Hematopoietic multipotent progenitor cell treated with erythropoietin and hydrocortisone succinate and interleukin-3 and kit ligand, for 8 days (in vitro differentiated cells): Measurements from ENCODE around the gene C1QTNF5.
A peak's percentile ranks its signal among the peaks of the same experiment; 100 is the strongest.

ENCODE experiments used
- DNase-seq: peaks from one replicate; pipeline ENCODE4 v3.0.0-alpha.2; 2015

Gene C1QTNF5

GRCh38 chr11:119316016-119316728, 24.5 kb downstream of the C1QTNF5 start:
- no peak for DNase-seq

- no peak for DNase-seq
Measured at GRCh38 chr11:119315131-119316015, 25.3 kb downstream of the C1QTNF5 start.

DNA sequence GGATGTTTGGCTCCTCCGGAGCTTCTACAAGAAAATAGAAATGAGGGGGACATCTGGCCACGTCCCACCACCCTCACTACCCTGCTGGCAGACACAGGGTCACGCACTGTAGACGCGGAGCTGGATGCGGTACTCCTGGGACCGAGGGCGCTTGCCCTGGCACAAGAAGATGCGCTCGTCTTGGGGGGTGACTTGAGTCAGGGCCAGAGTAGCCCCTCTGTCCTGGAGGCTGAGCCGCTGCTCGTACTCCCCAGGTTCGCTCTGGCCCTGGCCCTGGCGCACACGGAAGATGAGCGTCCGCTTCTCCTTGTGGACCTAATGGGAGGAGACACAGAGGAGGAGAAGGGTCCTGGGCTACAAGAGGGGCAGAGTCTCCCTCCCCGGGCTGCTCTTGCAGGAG, 26.0 kb downstream of the C1QTNF5 start:
- DNase-seq = no peak

DNA sequence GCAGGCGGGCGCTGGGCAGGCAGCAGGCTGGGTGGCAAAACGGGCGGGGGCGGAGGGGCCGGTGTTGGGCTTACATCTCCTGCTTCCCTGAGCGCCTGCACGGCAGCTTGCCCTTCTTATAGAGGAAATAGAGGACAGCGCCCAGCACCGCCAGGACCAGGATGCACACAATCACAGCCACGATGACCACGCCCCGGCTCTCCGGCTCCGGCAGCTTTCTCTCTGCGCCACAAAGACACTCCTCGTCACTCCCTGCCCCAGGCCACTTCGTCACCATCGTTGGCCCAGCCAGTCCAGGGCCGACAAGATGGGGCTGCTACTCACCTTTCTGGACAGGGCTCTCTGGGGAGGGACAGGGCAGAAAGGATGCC, 30.0 kb downstream of the C1QTNF5 start:
- no peak for DNase-seq

DNA sequence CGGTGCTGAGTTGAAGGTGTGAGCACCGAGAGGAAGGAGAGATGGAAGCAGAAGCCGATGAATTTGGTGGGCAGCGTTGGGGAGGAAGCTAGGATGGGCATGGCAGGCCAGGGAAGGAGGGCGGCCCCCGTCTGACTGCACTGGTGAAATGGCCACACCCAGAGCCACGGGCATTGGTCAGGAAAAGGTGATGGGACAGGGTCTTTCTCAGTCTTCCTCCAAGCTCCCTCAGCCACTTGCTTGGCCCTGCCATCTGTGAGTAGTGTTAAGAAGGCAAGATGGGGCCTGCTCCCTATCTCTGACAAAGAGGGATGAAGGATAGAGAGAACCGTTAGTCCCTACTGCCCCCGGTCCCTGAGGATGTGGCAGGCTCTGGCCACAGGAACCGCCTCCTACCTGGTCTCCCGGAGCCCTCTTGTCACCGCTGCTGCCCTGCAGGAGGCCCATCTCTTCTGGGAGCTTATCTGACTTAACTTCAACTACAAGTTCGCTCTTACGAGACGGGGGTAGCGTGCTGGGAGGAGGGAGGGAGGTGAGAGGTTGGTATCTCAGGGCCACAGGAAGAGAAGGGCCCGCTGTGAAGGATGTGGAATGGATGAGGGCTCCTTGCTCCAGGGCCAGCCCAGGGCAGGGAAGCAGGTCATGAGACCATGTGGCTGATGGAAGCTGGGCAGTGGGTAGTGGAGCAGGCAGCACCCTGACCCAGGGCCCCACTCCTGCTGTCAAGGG, 30.6 kb downstream of the C1QTNF5 start:
- no peak for DNase-seq

DNA sequence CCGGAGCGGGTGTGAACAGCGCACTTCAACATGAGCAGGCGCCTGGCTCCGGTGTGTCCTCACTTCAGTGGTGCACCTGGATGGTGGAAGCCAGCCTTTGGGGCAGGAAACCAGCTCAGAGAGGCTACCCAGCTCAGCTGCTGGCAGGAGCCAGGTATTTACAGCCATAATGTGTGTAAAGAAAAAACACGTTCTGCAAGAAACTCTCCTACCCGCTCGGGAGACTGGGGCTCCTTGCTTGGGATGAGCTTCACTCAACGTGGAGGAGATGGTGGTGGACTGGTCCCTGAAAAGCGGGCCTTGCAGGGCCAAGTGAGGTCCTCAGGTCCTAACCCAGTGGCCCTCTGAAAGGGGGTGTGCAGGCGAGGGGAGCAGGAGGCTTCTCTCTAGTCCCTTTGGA, 31.3 kb downstream of the C1QTNF5 start:
- no peak for DNase-seq

- DNase-seq = no peak
Measured at GRCh38 chr11:119307974-119308373, 32.7 kb downstream of the C1QTNF5 start.

DNA sequence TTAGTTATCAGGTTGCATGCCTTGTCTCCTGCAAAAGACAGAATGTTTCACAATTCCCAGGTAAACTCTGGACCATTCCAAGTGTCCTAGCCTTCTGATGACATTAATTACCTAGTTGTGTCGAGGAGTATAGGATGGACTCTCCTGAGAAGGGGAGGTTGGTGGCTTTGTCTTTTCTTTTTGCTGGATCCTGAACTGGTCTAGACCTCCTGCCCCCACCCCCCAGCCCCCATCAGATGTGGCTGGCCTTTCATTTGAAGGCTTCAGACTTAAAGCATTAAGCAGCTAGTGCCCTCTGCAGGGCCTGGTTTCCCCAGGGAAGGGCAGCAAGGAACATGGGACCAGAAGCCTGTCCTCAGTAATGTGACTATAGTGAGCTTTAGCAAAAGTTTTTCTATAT, 33.5 kb downstream of the C1QTNF5 start:
- no peak for DNase-seq

- no peak for DNase-seq
Measured at GRCh38 chr11:119306373-119306890, 34.3 kb downstream of the C1QTNF5 start.

GRCh38 chr11:119305556-119306372, 34.9 kb downstream of the C1QTNF5 start:
- DNase-seq = no peak

DNA sequence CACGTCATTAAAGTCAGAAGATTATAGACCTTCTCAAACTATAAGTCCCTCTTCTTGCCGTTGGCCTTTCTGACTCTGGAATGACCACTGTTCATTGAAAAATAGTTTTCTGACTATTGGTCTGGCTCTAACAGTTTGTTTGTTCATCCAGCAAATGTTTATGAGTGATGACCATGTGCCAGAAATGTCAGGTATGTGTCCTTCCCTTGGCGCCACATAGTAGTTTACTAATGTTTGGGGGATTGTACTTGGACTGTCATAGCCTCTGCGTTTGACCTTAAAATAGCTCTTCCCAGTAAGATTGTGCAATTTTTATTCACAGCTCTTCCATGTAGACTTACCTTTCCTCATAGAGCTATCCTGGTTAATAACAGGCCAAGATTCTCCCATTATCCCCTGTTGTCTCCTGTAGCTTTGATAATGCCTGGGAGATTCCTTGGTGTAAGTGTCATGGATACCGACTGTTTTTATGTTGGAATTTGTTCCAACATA, 37.4 kb downstream of the C1QTNF5 start:
- no peak for DNase-seq

- no peak for DNase-seq
Measured at GRCh38 chr11:119300198-119300964, 40.3 kb downstream of the C1QTNF5 start.

DNA sequence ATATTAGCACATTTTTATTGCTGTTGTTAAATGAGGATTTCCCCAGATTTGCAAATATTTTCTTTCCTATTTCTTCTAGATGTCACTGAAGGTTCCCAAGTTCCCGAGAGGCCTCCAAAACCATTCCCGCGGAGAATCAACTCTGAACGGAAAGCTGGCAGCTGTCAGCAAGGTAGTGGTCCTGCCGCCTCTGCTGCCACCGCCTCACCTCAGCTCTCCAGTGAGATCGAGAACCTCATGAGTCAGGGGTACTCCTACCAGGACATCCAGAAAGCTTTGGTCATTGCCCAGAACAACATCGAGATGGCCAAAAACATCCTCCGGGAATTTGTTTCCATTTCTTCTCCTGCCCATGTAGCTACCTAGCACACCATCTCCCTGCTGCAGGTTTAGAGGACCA, 41.3 kb downstream of the C1QTNF5 start:
- DNase-seq = no peak

GRCh38 chr11:119298726-119299125, 42.0 kb downstream of the C1QTNF5 start:
- DNase-seq = no peak

GRCh38 chr11:119297938-119298337, 42.7 kb downstream of the C1QTNF5 start:
- no peak for DNase-seq

DNA sequence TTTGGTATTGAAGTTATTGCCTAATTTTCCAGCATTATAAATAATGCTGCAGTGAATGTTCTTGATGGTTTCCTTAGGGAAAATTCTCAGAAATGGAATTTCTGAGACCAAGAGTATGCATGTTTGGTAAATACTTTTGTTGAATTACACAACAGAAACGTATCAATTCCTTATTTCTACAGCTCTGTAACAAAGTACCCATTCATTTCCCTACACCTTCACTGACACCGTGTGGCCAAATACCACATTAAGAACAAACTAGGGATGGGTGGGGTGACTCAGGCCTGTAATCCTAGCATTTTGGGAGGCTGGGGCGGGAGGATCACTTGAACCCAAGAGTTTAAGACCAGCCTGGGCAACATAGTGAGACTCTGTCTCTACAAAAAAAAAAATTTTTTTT, 45.5 kb downstream of the C1QTNF5 start:
- peak; percentile 6 for DNase-seq

- DNase-seq = no peak
Measured at GRCh38 chr11:119293461-119293860, 47.2 kb downstream of the C1QTNF5 start.

DNA sequence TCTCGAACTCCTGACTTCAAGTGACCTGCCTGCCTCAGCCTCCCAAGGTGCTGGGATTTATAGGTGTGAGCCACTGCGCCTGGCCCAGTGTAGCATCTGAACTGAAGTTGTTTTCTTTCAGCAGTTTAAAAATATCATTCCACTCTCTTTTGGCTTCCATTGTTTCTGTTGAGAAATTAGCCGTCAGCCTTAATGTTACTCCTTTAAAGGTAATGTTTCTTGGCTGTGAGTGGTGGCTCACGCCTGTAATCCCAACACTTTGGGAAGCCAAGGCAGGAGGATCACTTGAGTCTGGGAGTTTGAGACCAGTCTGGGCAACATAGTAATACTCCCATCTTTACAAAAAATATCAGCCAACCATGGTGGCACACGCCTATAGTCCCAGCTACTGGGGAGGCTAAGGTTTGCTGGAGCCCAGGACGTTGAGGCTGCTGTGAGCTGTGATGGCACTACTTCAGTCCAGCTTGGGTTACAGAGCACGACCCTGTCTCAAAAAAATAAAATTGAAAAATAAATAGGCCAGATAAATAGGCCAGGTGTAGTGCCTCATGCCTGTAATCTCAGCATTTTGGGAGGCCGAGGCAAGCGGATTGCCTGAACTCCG, 49.7 kb downstream of the C1QTNF5 start:
- no peak for DNase-seq
